Bronchial epithelial cell (primary cell): ENCODE results near the gene LYPD6B. TPM values are rescaled to one million over a fixed set of nuclear protein-coding genes. Genes with fewer than 3 reads are reported as not detected.

Source experiments
- DNase-seq: peaks from one replicate; pipeline ENCODE4 v3.0.0-alpha.2; 2010; ENCODE audit warnings: low read depth
- FAIRE-seq: peaks from 2 replicates; lab custom pipeline; 2011; peaks lifted over from hg19 to GRCh38; lab: Jason Lieb, UNC
- H3K27me3 ChIP-seq: 2 replicates; pipeline ENCODE4 v1.5.1; 2011; ENCODE audit warnings: low read length; ENCODE audit not compliant: control insufficient read depth, insufficient read depth
- H3K36me3 ChIP-seq: 2 replicates; pipeline ENCODE4 v1.5.1; 2011; ENCODE audit warnings: low read length; ENCODE audit not compliant: control insufficient read depth, insufficient read depth
- H3K4me3 ChIP-seq: 2 replicates; pipeline ENCODE4 v1.5.1; 2011; ENCODE audit warnings: mild to moderate bottlenecking, low read depth, low read length, control low read depth
- total RNA-seq: library from RNA; depleted of rRNA; stranded (reverse); fragments of >200 nt; gene quantifications from 2 replicates; pipeline ENCODE4 v1.2.1, GENCODE V29; 2014
- TF ChIP-seq, protein P1 (sequence below): IDR thresholded peaks from 2 replicates; pipeline ENCODE4 v1.5.1; 2011; ENCODE audit warnings: mild to moderate bottlenecking, moderate library complexity, low read length, control low read depth, inconsistent platforms; ENCODE audit not compliant: insufficient read depth, severe bottlenecking

Gene LYPD6B
- total RNA-seq, 1 donor from 2014 or later = 14.7 TPM

DNA sequence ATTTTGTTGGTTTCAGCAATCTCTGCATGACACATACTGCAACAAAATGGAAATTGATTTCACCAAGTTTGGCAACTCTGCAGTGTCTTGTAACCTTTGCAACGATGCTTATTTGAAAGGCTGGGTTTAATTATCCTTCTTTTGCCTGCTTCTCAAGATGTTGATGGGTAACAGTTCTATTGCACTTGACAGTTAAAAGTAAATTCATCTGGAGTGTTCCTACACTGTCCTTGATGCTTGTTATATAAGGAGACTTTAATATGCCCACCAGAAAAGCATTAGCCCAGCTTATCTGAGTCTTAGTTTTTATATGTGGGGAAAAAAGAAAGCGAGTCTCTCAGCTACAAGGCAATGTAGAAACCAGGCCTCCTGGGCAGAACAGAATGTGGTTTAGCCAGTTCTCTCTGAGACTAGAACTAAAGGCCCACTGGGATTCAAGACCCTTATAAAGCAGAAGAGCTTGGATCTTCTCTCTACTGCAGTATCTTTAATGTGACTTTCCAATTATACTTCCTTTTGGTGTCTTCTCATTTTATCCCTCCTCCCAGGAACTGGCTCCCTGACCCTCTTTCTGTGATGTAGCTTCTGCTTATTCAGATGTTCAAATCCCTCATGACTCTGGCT, 185.1 kb downstream of the LYPD6B start:
- peaks cover 4% of the 10 kb centered on the region for H3K27me3 ChIP-seq
- no peaks in the 10 kb centered on the region for H3K36me3 ChIP-seq
- TF ChIP-seq, protein P1, sequence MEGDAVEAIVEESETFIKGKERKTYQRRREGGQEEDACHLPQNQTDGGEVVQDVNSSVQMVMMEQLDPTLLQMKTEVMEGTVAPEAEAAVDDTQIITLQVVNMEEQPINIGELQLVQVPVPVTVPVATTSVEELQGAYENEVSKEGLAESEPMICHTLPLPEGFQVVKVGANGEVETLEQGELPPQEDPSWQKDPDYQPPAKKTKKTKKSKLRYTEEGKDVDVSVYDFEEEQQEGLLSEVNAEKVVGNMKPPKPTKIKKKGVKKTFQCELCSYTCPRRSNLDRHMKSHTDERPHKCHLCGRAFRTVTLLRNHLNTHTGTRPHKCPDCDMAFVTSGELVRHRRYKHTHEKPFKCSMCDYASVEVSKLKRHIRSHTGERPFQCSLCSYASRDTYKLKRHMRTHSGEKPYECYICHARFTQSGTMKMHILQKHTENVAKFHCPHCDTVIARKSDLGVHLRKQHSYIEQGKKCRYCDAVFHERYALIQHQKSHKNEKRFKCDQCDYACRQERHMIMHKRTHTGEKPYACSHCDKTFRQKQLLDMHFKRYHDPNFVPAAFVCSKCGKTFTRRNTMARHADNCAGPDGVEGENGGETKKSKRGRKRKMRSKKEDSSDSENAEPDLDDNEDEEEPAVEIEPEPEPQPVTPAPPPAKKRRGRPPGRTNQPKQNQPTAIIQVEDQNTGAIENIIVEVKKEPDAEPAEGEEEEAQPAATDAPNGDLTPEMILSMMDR = no peak
- FAIRE-seq = no peak
- no peak overlapping the region for H3K4me3 ChIP-seq
- DNase-seq = no peak

DNA sequence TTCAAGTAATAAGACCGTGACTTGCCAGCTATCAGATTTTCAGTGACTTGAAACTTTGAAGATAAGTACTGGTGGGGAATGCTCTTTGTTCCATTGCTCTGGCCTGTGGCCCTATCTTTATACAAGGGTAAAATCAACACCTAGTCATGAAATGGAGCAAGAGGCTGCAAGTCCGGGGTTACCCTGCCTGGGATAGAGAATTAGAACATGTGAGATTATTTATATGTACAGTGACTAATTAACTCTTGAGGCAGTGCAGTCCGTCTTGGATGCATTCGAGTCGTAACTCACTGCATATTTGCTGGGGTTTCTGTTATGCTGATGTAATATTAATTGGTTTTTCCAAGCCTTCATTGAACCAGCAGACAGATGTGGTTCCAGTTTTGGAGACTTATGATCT, 186.0 kb downstream of the LYPD6B start:
- Histone ChIP-seq H3K27me3 (peaks cover 4% of the 10 kb centered on the region), H3K4me3 (no peak overlapping the region), H3K36me3 (no peaks in the 10 kb centered on the region)
- FAIRE-seq (no peak), DNase-seq (peak; percentile 33)
- TF ChIP-seq, protein P1 = no peak

DNA sequence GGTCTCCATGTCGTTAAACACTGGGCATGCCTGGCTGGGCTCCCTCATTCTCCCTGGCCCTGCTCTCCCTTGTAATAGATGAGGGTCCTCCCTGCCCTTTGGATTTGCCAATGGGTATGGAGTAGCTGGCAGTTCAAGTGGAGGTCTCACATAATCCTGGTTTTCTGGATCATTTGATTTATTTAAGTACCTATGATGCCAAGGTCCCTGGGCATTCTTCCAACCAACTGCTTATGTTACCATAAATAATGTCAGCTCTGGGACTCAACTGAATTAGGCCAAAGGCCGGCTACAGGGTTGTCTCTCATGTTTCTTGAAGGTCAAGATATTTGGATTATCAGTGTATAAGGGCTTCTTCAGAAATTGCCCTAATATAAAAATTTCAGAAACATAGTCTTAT, 186.9 kb downstream of the LYPD6B start:
- H3K36me3 ChIP-seq = no peaks in the 10 kb centered on the region
- FAIRE-seq (no peak), DNase-seq (no peak)
- no peak overlapping the region for H3K4me3 ChIP-seq
- TF ChIP-seq, protein P1 = no peak
- peaks cover 4% of the 10 kb centered on the region for H3K27me3 ChIP-seq

DNA sequence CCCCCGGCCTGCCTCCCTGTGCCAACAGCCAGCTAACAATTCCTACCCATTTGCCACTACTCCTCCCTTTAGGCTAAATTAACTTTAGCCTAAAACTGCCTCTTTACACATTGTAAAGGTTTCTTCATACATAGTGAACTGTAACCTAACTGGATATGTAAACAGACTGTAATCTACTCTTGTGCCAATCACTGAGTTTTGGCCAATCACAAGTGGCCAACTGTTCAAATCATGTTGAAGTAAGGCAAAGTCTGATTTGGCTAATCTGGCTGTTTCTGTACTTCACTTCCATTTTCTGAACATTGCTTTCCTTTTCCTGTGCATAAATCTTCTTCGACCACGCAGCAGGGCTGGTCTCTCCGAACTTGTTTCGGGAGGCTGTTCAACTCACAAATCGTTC, 188.3 kb downstream of the LYPD6B start:
- no peak for DNase-seq
- Histone ChIP-seq H3K36me3 (no peaks in the 10 kb centered on the region), H3K27me3 (peaks cover 4% of the 10 kb centered on the region), H3K4me3 (no peak overlapping the region)
- TF ChIP-seq, protein P1 = no peak
- FAIRE-seq = no peak

DNA sequence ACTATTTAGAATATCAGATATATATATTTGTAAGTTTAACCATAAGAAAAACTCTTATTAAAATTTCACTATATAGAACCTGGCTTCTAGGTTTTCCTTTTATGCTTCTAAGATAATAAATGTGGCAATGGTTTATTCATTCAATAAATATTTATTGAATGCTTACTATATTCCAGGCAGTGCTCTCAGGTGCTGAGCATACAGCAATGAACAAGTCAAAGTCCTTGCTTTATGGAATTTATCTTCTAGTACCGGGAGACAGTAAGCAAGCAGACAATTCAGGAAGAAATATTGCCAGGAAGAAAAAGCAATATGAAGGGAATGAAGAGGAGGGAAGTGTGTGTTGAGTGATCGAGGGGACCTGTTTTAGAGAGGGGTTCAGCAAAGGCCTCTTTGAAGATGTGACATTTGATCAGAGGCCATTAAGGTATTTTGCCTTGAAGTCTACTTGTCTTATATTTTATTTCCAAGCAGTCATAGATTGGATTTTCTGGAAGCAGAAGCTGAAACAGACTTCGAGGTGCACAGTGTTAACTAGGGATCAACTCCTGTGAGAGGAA, 197.4 kb downstream of the LYPD6B start:
- Histone ChIP-seq H3K36me3 (no peaks in the 10 kb centered on the region), H3K4me3 (no peak overlapping the region), H3K27me3 (no peaks in the 10 kb centered on the region)
- FAIRE-seq = no peak
- TF ChIP-seq, protein P1 = no peak
- no peak for DNase-seq

DNA sequence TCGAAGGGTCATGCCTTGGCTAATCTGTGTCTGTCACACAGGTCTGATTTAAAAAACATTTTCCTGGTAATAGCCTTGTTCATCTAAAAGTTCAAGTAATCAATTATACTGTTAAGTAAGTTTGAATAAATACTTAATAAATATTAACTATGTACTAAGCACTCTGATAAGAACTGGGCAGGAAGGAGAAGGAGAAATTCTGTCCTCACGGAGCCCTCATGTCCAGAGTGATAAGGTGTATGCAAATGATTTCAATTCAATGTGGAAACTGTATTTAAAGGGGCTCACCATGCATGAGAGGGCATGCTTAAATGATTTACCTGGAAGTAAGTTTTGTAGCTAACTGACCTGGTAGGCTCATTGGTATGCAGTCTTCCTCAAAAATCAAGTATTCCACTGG, 197.9 kb downstream of the LYPD6B start:
- Histone ChIP-seq H3K36me3 (no peaks in the 10 kb centered on the region), H3K4me3 (no peak overlapping the region), H3K27me3 (no peaks in the 10 kb centered on the region)
- TF ChIP-seq, protein P1 = no peak
- FAIRE-seq (no peak), DNase-seq (no peak)
